Cardiac fibroblast (primary cell): Measurements from ENCODE around the gene ANO2.

Experiments
- DNase-seq, 2 donors: peaks; one replicate each; pipeline versions ENCODE4 v3.0.0 to v3.0.0-alpha.2; 2010; ENCODE audit warnings: low read depth in 2 of 2
- H3K4me3 ChIP-seq, 2 donors: replicated peaks in 1 of 2; 1 replicate in 1 of 2; 2 replicates in 1 of 2; pipeline ENCODE4 v1.5.1; 2011; ENCODE audit warnings: low read depth in 2 of 2, low read length in 2 of 2, mild to moderate bottlenecking in 2 of 2, moderate library complexity in 1 of 2
- TF ChIP-seq, protein P1 (sequence below): IDR thresholded peaks from one replicate; pipeline ENCODE4 v1.5.1; 2011; ENCODE audit warnings: low read depth, mild to moderate bottlenecking, low read length, inconsistent platforms

ANO2 gene

DNA sequence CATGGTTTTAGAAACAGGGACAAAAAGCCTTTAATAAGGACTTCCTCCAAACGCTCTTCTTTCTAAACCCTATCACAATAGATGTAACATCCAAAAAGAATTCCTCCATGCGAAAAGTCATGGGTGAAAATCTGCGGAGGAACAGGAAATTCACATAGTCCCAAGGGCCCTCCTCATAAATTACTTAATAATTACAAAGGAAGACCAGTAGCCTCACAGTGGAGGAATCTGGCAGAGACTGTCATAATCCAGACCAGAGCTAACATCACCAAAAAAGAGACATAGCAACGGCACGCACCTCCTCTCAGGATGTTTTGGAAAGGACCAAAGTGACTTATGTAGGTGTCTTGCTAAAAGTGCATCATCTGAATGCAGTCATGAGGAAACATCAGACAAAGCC is 165.7 kb downstream of the ANO2 start:
- DNase-seq, result no peak
- no peak overlapping the region for H3K4me3 ChIP-seq
- TF ChIP-seq, protein P1, sequence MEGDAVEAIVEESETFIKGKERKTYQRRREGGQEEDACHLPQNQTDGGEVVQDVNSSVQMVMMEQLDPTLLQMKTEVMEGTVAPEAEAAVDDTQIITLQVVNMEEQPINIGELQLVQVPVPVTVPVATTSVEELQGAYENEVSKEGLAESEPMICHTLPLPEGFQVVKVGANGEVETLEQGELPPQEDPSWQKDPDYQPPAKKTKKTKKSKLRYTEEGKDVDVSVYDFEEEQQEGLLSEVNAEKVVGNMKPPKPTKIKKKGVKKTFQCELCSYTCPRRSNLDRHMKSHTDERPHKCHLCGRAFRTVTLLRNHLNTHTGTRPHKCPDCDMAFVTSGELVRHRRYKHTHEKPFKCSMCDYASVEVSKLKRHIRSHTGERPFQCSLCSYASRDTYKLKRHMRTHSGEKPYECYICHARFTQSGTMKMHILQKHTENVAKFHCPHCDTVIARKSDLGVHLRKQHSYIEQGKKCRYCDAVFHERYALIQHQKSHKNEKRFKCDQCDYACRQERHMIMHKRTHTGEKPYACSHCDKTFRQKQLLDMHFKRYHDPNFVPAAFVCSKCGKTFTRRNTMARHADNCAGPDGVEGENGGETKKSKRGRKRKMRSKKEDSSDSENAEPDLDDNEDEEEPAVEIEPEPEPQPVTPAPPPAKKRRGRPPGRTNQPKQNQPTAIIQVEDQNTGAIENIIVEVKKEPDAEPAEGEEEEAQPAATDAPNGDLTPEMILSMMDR, result no peak

DNA sequence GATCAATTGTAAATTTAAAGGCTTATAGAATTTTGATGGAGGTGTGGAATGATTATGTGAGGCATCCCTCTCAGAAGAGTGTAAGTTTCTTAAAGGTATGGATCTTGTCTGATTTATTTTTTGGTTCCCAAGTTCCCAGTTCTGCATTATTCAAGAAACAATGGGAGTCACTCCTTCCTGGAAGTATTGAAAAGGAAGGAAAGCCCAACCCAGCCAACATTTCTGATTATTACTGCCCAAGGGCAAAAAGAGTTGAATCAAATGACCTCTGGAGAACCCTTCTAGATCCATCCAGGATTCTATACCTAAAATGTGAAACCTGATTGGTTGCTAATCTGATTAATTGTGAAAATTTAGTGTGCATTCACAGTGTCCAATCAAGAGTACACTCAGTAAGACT is 166.2 kb downstream of the ANO2 start:
- no peak for DNase-seq
- TF ChIP-seq, protein P1, result no peak
- no peak overlapping the region for H3K4me3 ChIP-seq

DNA sequence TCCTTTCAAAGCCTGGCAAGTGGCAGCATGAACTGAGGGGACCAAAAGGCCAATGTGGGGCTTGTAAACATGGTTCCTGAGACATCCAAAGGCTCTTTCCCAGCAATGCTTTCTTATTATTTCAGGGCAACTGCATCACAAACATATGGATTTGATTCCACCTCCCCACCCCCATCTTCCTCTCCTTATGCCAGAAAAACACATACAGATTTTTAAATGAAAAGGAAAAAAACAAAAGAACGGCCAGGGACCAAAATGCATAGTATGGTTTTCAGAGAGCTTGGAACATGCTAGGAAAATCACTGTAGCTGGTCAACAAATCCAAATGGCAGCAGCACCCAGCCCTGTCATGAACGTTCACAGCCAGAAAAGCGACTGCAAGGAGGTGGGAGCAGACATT is 167.6 kb downstream of the ANO2 start:
- H3K4me3 ChIP-seq, result no peak overlapping the region
- TF ChIP-seq, protein P1, result no peak
- no peak for DNase-seq

DNA sequence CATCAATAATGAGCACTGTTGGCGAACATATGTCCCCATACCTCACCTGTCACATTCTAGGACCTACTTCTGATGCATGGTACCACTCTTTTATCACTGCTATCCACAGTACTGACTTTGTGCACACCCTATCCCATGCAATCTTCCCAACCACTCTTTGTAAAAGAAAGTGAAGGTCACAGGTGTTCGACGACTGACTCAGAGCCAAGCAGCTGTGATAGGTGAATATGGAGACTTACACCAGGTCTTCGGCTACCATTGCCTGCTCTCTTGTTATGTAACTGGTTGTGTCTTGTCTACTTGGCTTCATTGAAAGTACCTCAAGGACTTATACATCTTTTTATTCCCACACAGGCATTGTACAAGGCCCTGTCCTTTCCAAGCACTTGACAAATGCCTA is 169.0 kb downstream of the ANO2 start:
- TF ChIP-seq, protein P1, result no peak
- H3K4me3 ChIP-seq, result no peak overlapping the region
- no peak for DNase-seq

DNA sequence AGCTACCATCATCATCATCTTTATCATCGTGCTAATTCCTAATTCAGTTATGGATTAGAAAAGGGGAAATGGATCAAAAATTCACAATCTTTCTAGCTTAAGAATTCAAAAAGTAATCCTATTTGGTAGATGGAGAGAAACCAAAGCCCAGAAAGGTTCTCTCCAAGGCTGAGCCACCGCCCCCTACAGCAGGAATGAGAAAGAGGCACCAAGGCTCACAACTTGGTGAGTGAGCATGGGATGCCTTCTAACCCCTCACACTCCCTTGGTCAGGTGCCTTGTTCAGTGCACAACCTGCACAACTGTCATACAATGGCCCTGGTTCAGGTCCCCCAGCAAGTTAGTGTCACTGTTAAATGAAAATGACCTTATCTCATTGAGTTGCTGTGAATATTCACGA is 171.5 kb downstream of the ANO2 start:
- TF ChIP-seq, protein P1, result no peak
- DNase-seq, result no peak
- no peak overlapping the region for H3K4me3 ChIP-seq

- no peak overlapping the region for H3K4me3 ChIP-seq
- TF ChIP-seq, protein P1, result no peak
- DNase-seq, result no peak
Measured at GRCh38 chr12:5771756-5772155, 173.3 kb downstream of the ANO2 start.

DNA sequence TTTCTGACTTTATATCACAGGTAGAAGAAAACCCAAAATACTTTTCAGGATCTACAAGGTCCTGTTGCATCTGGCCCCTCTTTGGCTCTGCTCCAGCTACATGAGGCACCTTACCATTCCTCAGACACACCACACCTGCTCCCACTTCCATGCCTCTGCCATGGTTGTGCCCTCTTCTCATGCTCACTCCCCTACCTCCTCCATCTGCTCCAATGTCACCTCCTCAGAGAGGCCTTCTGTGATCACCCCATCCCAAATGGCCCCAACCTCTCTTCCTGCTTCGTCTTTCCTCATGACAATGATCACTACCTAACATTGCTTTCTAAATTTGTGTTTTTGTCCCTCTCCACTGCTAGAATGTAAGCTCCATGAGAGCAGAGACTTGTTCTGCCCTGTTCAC is 174.3 kb downstream of the ANO2 start:
- TF ChIP-seq, protein P1, result no peak
- H3K4me3 ChIP-seq, result no peak overlapping the region
- no peak for DNase-seq
